ENCODE measurements around the gene ACTR3C. TPM values are rescaled to one million over a fixed set of nuclear protein-coding genes. Genes with fewer than 3 reads are reported as not detected.
"Not testable (repeated sequence)": the region's sequence is repeated elsewhere in the genome, so short reads cannot be mapped to it uniquely, and the experiment has no call there.

The ACTR3C gene
- total and polyA plus RNA-seq, 2 experiments from 2014 or later: 1.5 to 3.5 TPM

- not testable (repeated sequence) for H3K4me3 ChIP-seq; H3K4me2 ChIP-seq; H3K27me3 Mint-ChIP-seq (ENCODE audit: insufficient read depth, low read depth, poor library complexity); H3K36me3 Mint-ChIP-seq (ENCODE audit: low read depth); H3K27ac ChIP-seq (ENCODE audit: low read depth); H3K36me3 ChIP-seq (ENCODE audit: insufficient read depth); H2AFZ ChIP-seq; H3K79me2 ChIP-seq (replicated peaks; ENCODE audit: insufficient read depth); H3K27ac Mint-ChIP-seq; H3K4me1 ChIP-seq (ENCODE audit: insufficient read depth); DNase-seq (ENCODE audit: low spot score); H3K9me3 Mint-ChIP-seq; H3K27me3 ChIP-seq (ENCODE audit: insufficient read depth); H3K9me2 ChIP-seq (ENCODE audit: insufficient read depth); H3K4me3 Mint-ChIP-seq; H3F3A ChIP-seq (replicated peaks; ENCODE audit: low read depth); H4K20me1 ChIP-seq (replicated peaks; ENCODE audit: insufficient read depth)
- H3K4me1 Mint-ChIP-seq: peaks cover 14% of the 10 kb centered on the region
- TF ChIP-seq CTCF (conservative IDR thresholded peaks at IDR 0.05; ENCODE audit: low read depth in 2 of 2): peak in 1 of 2 experiments; percentile 16; a peak in 1 of 4 replicates
- ATAC-seq: peak; percentile 55
These were observed 35.5 kb downstream of the ACTR3C start for GRCh38 chr7:150287815-150288214.

DNA sequence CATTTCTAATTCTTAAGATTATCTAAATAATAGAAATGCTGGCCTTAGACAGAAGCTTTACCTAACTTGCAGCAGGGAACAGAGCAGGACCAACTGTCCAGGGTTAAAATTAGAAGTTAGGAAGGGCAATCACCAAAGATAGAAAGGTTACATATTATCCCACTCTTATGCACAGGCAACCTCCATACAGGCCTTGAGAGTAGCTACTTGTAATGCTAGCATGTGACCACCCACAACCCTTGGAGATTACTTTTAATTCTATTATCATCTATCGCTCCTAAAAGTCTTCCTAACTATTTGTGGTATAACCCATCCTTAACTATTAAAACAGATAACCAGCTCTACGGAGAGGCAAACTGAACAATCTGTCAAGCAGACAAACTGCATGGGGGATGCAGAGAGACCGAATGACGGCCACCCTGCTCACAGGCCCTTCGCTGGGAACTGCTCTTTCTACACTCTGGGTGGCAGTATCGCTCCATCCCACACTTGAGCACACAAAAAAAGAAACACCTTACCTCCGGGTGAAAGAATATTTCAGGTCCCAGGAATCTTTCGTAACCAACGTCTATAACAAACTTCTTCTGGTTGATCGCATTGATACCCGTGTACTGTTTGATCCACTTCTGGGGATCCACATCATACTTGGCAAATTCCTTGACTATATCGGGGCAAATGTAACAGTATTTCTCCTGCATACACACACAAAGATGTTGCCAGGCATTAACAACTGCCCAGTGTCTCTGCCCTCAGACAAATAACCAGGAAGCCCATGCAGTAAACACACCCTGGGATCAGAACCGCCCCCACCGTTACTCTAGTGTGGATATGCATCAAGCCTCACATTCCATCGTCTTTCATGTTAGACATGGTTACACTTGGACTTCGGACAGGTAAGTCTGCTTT is 37.2 kb downstream of the ACTR3C start:
- H3K4me3 ChIP-seq; H3K9me2 ChIP-seq (ENCODE audit: insufficient read depth); H3K27ac ChIP-seq (ENCODE audit: low read depth); H3K27ac Mint-ChIP-seq; H3K4me1 ChIP-seq (ENCODE audit: insufficient read depth); H2AFZ ChIP-seq; H3F3A ChIP-seq (replicated peaks; ENCODE audit: low read depth); H3K36me3 ChIP-seq (ENCODE audit: insufficient read depth); H3K27me3 Mint-ChIP-seq (ENCODE audit: insufficient read depth, low read depth, poor library complexity); H3K4me3 Mint-ChIP-seq; H4K20me1 ChIP-seq (replicated peaks; ENCODE audit: insufficient read depth); H3K9me3 Mint-ChIP-seq; H3K79me2 ChIP-seq (replicated peaks; ENCODE audit: insufficient read depth); H3K4me2 ChIP-seq; H3K27me3 ChIP-seq (ENCODE audit: insufficient read depth); H3K36me3 Mint-ChIP-seq (ENCODE audit: low read depth): not testable (repeated sequence)
- DNase-seq (ENCODE audit: low spot score) (peak; percentile 22), ATAC-seq (peak; percentile 83)
- H3K4me1 Mint-ChIP-seq: peaks cover 12% of the 10 kb centered on the region
- TF ChIP-seq CTCF (conservative IDR thresholded peaks at IDR 0.05; ENCODE audit: low read depth in 2 of 2): peak; percentile 63 to 66

- H3K9me2 ChIP-seq (ENCODE audit: insufficient read depth); H3K9me3 Mint-ChIP-seq; H3K4me3 ChIP-seq; H3K4me3 Mint-ChIP-seq; H3F3A ChIP-seq (replicated peaks; ENCODE audit: low read depth); H3K79me2 ChIP-seq (replicated peaks; ENCODE audit: insufficient read depth); H3K27me3 Mint-ChIP-seq (ENCODE audit: insufficient read depth, low read depth, poor library complexity); H4K20me1 ChIP-seq (replicated peaks; ENCODE audit: insufficient read depth); H3K36me3 Mint-ChIP-seq (ENCODE audit: low read depth); H3K4me2 ChIP-seq; H3K27ac ChIP-seq (ENCODE audit: low read depth); DNase-seq (ENCODE audit: low spot score); H2AFZ ChIP-seq; H3K27me3 ChIP-seq (ENCODE audit: insufficient read depth); ATAC-seq; H3K36me3 ChIP-seq (ENCODE audit: insufficient read depth); H3K27ac Mint-ChIP-seq: not testable (repeated sequence)
- H3K4me1 Mint-ChIP-seq: peaks cover 25% of the 10 kb centered on the region
- H3K4me1 ChIP-seq (ENCODE audit: insufficient read depth): peaks cover 10% of the 10 kb centered on the region
These were observed 39.7 kb downstream of the ACTR3C start for GRCh38 chr7:150283608-150284007.

GRCh38 chr7:150283111-150283510 is 40.2 kb downstream of the ACTR3C start:
- H3K27me3 ChIP-seq (ENCODE audit: insufficient read depth); H4K20me1 ChIP-seq (replicated peaks; ENCODE audit: insufficient read depth); H3F3A ChIP-seq (replicated peaks; ENCODE audit: low read depth); H3K27ac Mint-ChIP-seq; H3K4me3 Mint-ChIP-seq; H3K4me2 ChIP-seq; H2AFZ ChIP-seq; H3K9me3 Mint-ChIP-seq; H3K36me3 ChIP-seq (ENCODE audit: insufficient read depth); H3K27ac ChIP-seq (ENCODE audit: low read depth); H3K9me2 ChIP-seq (ENCODE audit: insufficient read depth); DNase-seq (ENCODE audit: low spot score); H3K36me3 Mint-ChIP-seq (ENCODE audit: low read depth); H3K79me2 ChIP-seq (replicated peaks; ENCODE audit: insufficient read depth); H3K27me3 Mint-ChIP-seq (ENCODE audit: insufficient read depth, low read depth, poor library complexity); ATAC-seq; H3K4me3 ChIP-seq: not testable (repeated sequence)
- H3K4me1 ChIP-seq (ENCODE audit: insufficient read depth): peaks cover 10% of the 10 kb centered on the region
- H3K4me1 Mint-ChIP-seq: peaks cover 25% of the 10 kb centered on the region; the same call in 2 of the 3 replicates

DNA sequence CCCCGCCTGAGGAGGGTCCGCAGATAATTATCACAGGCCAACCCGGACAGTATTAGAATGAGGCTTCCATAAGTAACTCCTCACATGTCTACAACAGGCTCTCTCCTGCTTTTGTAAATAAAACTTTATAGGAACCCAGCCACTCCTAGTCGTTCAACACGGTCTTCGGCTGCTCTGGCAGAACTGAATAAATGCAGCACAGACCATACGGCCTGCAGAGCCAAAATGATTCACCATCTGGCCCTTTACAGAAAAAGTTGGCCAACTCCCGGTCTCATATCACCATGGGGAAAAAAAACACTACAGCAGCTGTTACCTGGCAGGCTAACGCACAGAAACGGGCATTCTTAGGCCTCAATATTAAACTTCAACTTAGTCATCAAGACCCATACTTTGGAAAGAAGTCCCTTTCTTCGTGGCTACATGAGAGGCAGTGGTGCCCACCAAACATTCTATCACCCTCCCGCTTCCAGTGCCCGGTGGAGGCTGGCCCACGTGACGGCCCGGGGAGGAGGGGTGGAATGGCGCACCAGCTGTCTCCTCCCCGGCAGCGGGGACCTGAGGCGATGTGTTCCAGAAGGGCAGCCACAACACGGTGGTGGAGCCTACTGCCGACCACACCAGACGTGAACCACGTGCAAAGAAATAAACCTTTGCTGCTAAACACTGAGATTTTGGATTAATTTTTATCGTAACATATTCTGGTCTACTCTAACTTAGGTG is 41.5 kb downstream of the ACTR3C start:
- DNase-seq (ENCODE audit: low spot score); H3K36me3 ChIP-seq (ENCODE audit: insufficient read depth); H3K9me2 ChIP-seq (ENCODE audit: insufficient read depth); H3K27ac Mint-ChIP-seq; H3K27ac ChIP-seq (ENCODE audit: low read depth); H4K20me1 ChIP-seq (replicated peaks; ENCODE audit: insufficient read depth); H3F3A ChIP-seq (replicated peaks; ENCODE audit: low read depth); H3K4me3 Mint-ChIP-seq; H3K4me3 ChIP-seq; ATAC-seq; H3K27me3 ChIP-seq (ENCODE audit: insufficient read depth); H3K4me2 ChIP-seq; H3K79me2 ChIP-seq (replicated peaks; ENCODE audit: insufficient read depth); H3K36me3 Mint-ChIP-seq (ENCODE audit: low read depth); H2AFZ ChIP-seq; H3K9me3 Mint-ChIP-seq: not testable (repeated sequence)
- peaks cover 14% of the 10 kb centered on the region for H3K27me3 Mint-ChIP-seq (ENCODE audit: insufficient read depth, low read depth, poor library complexity)
- H3K4me1 Mint-ChIP-seq: peaks cover 27% of the 10 kb centered on the region; the same call in 2 of the 3 replicates
- peaks cover 12% of the 10 kb centered on the region for H3K4me1 ChIP-seq (ENCODE audit: insufficient read depth)
